Thoracic aorta (tissue), 2 donors: Measurements from ENCODE around the gene ANKMY1. TPM values are rescaled to one million over a fixed set of nuclear protein-coding genes. Genes with fewer than 3 reads are reported as not detected.

Experiments used
- ATAC-seq: fragments of 150-250 bp; one replicate; pipeline ENCODE4 v1.8.0; 2017; ENCODE audit warnings: low read depth; ENCODE audit not compliant: insufficient number of reproducible peaks, low FRiP score
- DNase-seq: peaks from one replicate; pipeline ENCODE4 v3.0.0-alpha.2; 2020; ENCODE audit warnings: low spot score
- H3K27ac ChIP-seq, 2 donors: fragments of 200-600 bp; sonication (generic); 1 replicate in 1 of 2; 2 replicates in 1 of 2; pipeline ENCODE4 v1.5.1; 2016; ENCODE audit warnings: mild to moderate bottlenecking in 2 of 2, moderate library complexity in 2 of 2
- H3K27me3 ChIP-seq: fragments of 200-600 bp; sonication (generic); replicated peaks from 2 replicates; pipeline ENCODE4 v1.6.0; 2016; ENCODE audit warnings: mild to moderate bottlenecking; ENCODE audit not compliant: insufficient read depth
- H3K36me3 ChIP-seq: fragments of 200-600 bp; sonication (generic); one replicate; pipeline ENCODE4 v1.5.1; 2016
- H3K4me1 ChIP-seq, 2 donors: fragments of 200-600 bp; sonication (generic); 1 replicate in 1 of 2; 2 replicates in 1 of 2; pipeline versions ENCODE4 v1.5.1 to v1.6.0; 2016; ENCODE audit warnings: low read depth in 2 of 2, mild to moderate bottlenecking in 1 of 2; ENCODE audit not compliant: control insufficient read depth in 1 of 2
- H3K4me3 ChIP-seq: fragments of 200-600 bp; sonication (generic); 2 replicates; pipeline ENCODE4 v1.5.1; 2016; ENCODE audit warnings: mild to moderate bottlenecking
- H3K9me3 ChIP-seq: fragments of 200-600 bp; sonication (generic); 2 replicates; pipeline ENCODE4 v1.5.1; 2016
- total RNA-seq, 2 donors: library from RNA; depleted of rRNA; stranded (reverse); fragments of >200 nt; gene quantifications; one replicate each; pipeline versions ENCODE4 v1.1.0 to v1.2.3, GENCODE V29; 2016
- TF ChIP-seq, protein P1 (sequence below): fragments of 200-600 bp; sonication (generic); IDR thresholded peaks from one replicate; pipeline ENCODE4 v1.5.1; 2019; ENCODE audit warnings: antibody characterized with exemption

ANKMY1 gene
- total RNA-seq, 2 donors from 2014 or later: 20.0 to 44.8 TPM

GRCh38 chr2:240603081-240603835 is 45.5 kb upstream of the ANKMY1 start:
- TF ChIP-seq, protein P1, sequence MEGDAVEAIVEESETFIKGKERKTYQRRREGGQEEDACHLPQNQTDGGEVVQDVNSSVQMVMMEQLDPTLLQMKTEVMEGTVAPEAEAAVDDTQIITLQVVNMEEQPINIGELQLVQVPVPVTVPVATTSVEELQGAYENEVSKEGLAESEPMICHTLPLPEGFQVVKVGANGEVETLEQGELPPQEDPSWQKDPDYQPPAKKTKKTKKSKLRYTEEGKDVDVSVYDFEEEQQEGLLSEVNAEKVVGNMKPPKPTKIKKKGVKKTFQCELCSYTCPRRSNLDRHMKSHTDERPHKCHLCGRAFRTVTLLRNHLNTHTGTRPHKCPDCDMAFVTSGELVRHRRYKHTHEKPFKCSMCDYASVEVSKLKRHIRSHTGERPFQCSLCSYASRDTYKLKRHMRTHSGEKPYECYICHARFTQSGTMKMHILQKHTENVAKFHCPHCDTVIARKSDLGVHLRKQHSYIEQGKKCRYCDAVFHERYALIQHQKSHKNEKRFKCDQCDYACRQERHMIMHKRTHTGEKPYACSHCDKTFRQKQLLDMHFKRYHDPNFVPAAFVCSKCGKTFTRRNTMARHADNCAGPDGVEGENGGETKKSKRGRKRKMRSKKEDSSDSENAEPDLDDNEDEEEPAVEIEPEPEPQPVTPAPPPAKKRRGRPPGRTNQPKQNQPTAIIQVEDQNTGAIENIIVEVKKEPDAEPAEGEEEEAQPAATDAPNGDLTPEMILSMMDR: no peak
- Histone ChIP-seq H3K27ac (no peak overlapping the region), H3K4me3 (no peak overlapping the region), H3K9me3 (no peaks in the 10 kb centered on the region), H3K36me3 (peaks cover 3% of the 10 kb centered on the region), H3K27me3 (no peaks in the 10 kb centered on the region), H3K4me1 (no peaks in the 10 kb centered on the region)
- ATAC-seq: no peak
- DNase-seq: no peak

DNA sequence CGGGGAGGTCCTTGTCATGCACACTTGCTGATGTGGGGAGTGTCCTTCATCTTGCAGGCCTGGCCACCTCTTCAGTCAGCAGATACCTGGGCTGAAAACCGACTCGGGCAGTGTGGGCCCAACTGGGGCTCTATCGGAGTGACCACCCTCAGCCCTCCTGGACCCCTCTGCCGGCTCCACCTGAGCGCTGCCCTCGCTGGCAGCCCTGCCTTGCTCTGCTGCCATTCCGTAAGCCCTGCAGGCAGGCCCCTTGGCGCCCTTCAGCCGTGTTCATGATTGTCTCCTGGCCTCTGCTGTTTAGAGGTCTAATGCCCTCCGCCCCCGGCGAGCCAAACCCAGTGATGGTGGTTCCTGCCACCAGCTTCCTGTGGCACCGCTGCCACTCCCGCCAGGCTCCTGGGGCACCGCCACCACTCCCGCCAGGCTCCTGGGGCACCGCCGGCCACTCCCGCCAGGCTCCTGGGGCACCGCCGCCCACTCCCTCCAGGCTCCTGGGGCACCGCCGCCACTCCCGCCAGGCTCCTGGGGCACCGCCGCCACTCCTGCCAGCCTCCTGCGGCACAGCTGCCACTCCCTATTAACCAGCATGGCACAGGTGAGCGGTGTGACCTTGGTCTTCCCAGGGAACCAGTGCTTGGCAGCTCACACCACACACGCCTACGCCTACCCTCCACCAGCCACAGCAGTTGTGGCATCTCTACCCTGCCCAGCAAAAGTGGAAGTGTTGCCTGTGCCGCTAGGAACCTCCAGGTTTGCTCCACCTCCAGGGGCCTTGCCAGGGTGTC is 44.7 kb upstream of the ANKMY1 start:
- Histone ChIP-seq H3K36me3 (peaks cover 10% of the 10 kb centered on the region), H3K27me3 (no peaks in the 10 kb centered on the region), H3K4me3 (no peak overlapping the region), H3K9me3 (no peaks in the 10 kb centered on the region), H3K4me1 (no peaks in the 10 kb centered on the region), H3K27ac (no peak overlapping the region)
- ATAC-seq (no peak), DNase-seq (no peak)
- TF ChIP-seq, protein P1: no peak

GRCh38 chr2:240601831-240602160 is 44.0 kb upstream of the ANKMY1 start:
- ATAC-seq: no peak
- TF ChIP-seq, protein P1: no peak
- no peak for DNase-seq

DNA sequence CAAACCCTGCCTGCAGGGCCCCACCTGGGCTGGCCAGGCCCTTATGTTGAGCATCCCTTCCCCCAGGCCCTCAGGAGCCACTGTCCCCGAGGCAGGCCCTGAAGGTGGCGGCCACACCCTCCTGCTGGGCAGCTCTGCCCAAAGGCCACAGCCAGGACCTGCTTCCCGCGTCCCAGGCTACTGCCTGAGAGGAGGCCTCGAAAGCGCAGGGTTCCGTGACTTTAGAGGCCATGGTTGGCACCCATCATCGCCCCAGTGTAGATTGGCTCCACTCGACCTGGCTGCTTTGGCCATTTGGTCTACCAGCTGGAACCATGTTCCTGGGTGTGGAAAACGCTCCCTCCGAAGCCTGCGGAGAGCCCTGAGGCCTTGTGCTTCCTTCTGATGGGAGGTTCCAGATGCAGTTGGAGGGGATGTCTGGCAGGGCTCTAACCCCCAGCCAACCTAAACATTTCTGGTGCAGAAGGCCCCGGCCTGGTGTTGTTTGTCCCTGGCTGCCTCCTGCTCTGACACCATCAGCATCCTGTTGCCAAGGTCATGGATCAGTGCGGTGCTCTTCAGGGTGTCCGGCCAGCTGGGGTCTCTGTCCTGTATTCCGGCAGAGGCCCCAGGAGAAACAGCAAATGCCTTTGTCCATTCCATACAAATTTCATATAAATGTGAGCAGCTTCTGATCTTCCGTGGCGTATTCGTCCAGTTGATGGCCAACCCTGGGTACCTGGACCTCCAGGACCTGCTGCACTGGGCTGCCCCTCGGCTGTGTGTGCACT is 43.5 kb upstream of the ANKMY1 start:
- Histone ChIP-seq H3K4me1 (peaks cover under 1 to 9% of the 10 kb centered on the region in 2 donors), H3K4me3 (no peak overlapping the region), H3K9me3 (no peaks in the 10 kb centered on the region), H3K27ac (no peak overlapping the region), H3K27me3 (no peaks in the 10 kb centered on the region), H3K36me3 (peaks cover 10% of the 10 kb centered on the region)
- DNase-seq (no peak), ATAC-seq (no peak)
- TF ChIP-seq, protein P1: no peak

More at GRCh38 chr2:240601831-240602160, 44.0 kb upstream of the ANKMY1 start:
- Histone ChIP-seq H3K27ac (no peak overlapping the region), H3K27me3 (no peaks in the 10 kb centered on the region), H3K4me1 (peaks cover 0 to 5% of the 10 kb centered on the region in 2 donors), H3K9me3 (no peaks in the 10 kb centered on the region), H3K36me3 (peaks cover 10% of the 10 kb centered on the region), H3K4me3 (no peak overlapping the region)
